ENCODE results near the gene KRTAP4-1. TPM values are rescaled to one million over a fixed set of nuclear protein-coding genes. Genes with fewer than 3 reads are reported as not detected.
A peak's percentile ranks its signal among the peaks of the same experiment; 100 is the strongest.
"Not testable (repeated sequence)": the region's sequence is repeated elsewhere in the genome, so short reads cannot be mapped to it uniquely, and the experiment has no call there.

Gene KRTAP4-1
- total RNA-seq (2014; rRNA removed; shearing (Covaris generic)) = not detected in 2 replicates

- no peak for DNase-seq (ENCODE audit: low read depth)
Measured at GRCh38 chr17:41184480-41184961, at the start of gene KRTAP4-1. KRTAP4-1 (minus strand) TSS chr17:41184911; CDS start chr17:41184854, 57 bp downstream.

GRCh38 chr17:41232399-41233105 lies 47.8 kb upstream of the KRTAP4-1 start, which contains the start of gene KRTAP9-3:
KRTAP9-3 (plus strand) TSS chr17:41232449; CDS start chr17:41232502, 53 bp downstream.
- not testable (repeated sequence) for DNase-seq (ENCODE audit: low read depth)

DNA sequence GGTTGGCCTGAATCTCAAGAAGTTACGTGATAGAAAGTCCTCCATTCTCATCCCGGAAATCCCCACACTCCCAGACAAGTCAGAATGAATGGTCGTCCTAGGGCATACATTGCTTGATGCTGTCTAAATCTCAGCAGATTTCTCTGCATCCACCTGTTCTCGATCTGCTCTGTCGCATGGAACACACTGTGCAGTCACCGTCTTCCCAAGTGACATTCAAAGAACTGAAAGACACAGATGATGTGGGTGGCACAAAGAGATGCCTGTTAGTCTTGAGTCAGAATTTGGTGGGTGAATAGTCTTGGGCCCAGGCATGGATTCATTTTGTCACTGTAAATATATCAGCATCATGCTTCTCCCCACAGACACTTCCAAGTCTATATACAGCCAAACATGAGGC lies 47.0 kb upstream of the KRTAP4-1 start:
- no peak for DNase-seq (ENCODE audit: low read depth)

DNA sequence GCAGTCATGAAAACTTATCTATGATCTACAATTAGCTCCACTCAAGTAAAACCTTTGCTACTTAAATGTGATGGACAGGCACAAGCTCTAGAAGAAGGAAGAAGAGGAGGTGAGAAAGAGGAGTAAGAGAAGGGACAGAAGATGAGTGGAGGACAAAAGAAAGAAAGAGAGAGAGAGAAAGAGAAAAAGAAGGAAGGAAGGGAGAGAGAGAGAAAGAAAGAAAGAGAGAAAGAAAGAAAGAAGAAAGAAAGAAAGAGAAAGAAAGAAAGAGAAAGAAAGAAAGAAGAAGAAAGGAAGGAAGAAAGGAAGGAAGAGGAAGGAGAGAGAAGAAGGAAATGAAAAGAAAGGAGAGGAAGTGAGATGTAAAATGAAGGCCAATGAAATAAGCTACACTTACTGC lies 45.4 kb upstream of the KRTAP4-1 start:
- no peak for DNase-seq (ENCODE audit: low read depth)

GRCh38 chr17:41226598-41227095 lies 41.9 kb upstream of the KRTAP4-1 start, which contains the start of gene KRTAP9-2:
KRTAP9-2 (plus strand) TSS chr17:41226648; CDS start chr17:41226655, 7 bp downstream.
- DNase-seq (ENCODE audit: low read depth) = not testable (repeated sequence)

GRCh38 chr17:41226051-41226450 lies 41.3 kb upstream of the KRTAP4-1 start:
- no peak for DNase-seq (ENCODE audit: low read depth)

DNA sequence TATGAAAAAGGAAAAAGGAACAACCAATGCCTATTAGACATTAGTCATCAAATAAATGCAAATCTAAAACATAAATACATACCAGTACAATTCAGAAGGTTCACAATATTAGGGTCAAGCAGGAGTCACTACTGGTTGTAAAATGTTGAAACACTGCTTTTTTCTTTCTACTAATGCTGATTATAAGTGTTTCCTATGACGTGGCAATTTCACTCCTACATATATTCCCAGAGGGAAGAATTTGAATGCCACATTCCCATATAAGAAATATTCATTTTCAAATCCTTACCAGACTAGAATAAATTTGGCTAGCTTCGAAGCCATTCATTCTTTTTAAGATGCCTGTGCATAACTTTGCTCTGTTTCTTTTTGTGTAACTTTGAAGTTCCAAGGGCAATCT lies 39.1 kb upstream of the KRTAP4-1 start:
- DNase-seq (ENCODE audit: low read depth) = no peak

GRCh38 chr17:41215681-41216080 lies 31.0 kb upstream of the KRTAP4-1 start:
- no peak for DNase-seq (ENCODE audit: low read depth)

DNA sequence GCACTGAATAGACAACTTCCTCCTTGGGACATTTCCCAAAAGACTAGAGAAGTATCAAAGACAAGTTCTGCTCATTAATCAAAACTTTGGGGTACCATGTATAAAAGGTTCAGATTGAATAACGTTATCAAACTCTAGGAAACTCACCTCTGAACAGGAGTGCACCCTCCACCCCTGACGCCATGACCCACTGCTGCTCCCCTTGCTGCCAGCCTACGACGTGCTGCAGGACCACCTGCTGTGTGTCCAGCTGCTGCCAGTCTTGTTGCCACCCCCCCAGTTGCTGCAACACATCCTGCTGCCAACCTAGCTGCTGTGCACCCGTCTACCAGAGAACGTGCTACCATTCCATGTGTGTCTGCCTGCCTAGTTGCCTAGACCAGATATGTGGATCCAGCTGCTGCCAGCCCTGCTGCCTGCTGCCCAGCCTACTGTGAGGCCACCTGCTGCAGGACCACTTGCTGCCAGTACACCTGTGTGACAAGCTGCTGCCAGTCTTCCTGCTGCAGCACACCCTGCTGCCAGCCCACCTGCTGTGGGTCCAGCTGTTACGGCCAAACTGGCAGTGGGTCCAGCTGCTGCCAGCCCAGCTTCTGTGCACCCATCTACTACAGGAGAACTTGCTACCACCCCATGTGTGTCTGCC lies 27.9 kb upstream of the KRTAP4-1 start:
- DNase-seq (ENCODE audit: low read depth) = no peak

- DNase-seq (ENCODE audit: low read depth) = peak; percentile 51
Measured at GRCh38 chr17:41211845-41212466, 27.2 kb upstream of the KRTAP4-1 start.

- no peak for DNase-seq (ENCODE audit: low read depth)
Measured at GRCh38 chr17:41199421-41200078, 14.8 kb upstream of the KRTAP4-1 start.

DNA sequence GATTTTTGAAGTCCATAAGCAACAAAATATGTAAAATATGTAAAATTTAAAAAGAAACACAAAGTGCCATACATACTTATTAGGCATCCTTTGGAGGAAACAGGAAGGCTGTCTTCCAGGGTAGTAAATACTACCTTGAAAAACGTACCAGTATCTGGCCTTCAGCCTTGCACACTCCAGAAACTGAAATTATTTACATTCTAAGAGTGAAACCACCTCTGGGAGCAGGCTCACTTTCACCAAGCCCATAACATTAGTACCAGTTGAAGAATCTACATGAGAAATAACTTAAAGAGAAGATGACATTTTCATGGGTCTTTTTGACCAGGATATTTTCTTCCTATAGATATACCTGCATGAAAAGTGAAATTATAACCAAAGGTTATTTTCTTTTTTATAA lies 11.4 kb upstream of the KRTAP4-1 start:
- DNase-seq (ENCODE audit: low read depth) = no peak

DNA sequence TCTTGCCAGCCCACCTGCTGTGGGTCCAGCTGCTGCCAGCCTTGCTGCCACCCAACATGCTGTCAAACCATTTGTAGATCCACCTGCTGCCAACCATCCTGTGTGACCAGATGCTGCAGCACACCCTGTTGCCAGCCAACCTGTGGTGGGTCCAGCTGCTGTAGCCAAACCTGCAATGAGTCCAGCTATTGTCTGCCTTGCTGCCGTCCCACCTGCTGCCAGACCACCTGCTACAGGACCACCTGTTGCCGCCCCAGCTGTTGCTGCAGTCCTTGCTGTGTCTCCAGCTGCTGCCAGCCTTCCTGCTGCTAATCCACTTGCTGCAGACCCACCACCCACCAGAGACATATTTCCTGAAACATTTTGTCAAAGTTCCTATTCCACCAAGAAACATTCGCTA lies 5.6 kb upstream of the KRTAP4-1 start:
- no peak for DNase-seq (ENCODE audit: low read depth)

DNA sequence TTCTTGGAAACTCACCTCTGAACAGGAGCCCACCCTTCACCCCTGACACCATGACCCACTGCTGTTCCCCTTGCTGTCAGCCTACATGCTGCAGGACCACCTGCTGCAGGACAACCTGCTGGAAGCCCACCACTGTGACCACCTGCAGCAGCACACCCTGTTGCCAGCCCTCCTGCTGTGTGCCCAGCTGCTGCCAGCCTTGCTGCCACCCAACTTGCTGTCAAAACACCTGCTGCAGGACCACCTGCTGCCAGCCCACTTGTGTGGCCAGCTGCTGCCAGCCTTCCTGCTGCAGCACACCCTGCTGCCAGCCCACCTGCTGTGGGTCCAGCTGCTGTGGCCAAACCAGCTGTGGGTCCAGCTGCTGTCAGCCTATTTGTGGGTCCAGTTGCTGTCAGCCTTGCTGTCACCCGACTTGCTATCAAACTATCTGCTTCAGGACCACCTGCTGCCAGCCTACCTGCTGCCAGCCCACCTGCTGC lies 5.2 kb upstream of the KRTAP4-1 start, which contains the start of gene KRTAP9-1:
Gene KRTAP9-1 (plus strand): TSS at position 51 of the 482 bp plus-strand sequence. CDS start 0 bp downstream, at position 51.
- not testable (repeated sequence) for DNase-seq (ENCODE audit: low read depth)

DNA sequence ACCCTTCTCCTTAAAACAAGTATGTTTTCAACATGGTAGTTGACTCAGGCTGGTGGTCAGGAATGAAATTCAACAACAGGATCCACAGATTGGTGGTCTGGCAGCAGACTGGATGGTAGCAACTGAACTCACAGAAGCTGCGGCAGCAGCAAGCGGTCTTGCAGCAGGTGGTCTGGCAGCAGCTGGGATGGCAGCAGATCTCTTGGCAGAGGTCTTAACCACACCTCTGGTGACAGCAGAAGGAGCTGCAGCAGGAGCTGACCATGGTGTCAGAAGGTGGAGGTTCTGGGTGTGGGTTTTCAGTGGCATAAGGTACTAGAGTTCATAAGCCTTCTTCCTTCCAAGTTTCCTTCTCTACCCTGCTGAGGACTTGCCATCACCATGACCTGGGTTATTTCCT lies 2.2 kb upstream of the KRTAP4-1 start:
- DNase-seq (ENCODE audit: low read depth) = no peak

DNA sequence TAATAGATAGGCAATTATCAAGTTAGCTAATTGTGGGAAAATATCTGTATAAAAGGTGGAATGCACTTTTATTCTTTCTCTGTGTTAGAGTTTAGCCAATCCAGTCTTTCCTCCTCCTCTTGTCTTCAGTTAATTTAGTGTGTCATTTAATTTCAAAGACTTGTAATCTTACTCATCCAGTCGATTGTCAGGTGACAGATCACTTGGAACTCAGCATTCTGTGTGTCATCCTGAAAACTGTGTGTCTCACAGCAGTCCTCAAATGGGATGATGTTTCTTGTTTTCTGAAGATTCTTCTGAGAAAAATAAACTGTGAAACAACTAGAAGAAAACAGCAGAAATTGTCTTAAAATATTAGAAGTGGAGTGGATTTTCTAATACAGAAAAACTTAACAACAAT lies 290 bp upstream of the KRTAP4-1 start:
- DNase-seq (ENCODE audit: low read depth) = peak; percentile 9

- DNase-seq (ENCODE audit: low read depth) = peak; percentile 34
Measured at GRCh38 chr17:41178843-41179616, 5.7 kb downstream of the KRTAP4-1 start.

DNA sequence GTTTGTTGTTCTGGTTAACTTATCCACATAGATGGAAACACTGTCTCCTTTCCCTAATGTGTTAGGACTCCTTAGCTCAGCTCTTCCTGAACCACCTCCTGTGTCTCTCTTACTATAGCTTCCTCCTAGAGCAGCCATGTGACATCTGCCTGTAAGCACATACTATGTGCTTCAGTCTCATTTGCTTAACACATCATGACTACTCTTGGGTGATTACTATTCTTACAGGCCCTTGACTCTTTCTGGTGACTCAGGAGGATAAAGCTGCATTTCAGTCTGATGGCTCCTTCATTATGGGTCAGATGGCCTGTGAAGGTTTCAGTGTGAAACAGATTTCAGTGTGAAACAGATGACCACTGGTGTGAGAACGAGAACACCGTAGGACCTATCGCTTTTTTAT lies 6.4 kb downstream of the KRTAP4-1 start:
- DNase-seq (ENCODE audit: low read depth) = peak; percentile 48

DNA sequence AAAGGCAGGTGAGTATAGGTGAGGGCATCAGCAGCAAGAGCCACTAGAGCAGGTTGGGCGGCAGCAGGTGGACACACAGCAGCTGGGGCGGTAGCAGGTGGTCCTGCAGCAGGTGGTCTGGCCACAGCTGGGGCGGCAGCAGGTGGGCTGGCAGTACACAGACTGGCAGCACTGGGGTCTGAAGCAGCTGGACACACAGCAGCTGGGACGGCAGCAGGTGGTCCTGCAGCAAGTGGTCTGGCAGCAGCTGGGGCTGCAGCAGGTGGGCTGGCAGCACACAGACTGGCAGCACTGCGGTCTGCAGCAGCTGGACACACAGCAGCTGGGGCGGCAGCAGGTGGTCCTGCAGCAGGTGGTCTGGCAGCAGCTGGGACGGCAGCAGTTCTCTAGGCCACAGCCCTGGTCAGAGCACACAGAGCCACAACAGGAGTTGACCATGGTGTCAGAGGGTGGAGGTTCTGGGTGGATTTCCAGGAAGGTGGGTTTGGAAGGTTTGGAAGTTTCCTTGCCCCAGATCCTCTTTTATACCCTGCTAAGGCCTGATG lies 6.9 kb downstream of the KRTAP4-1 start, which contains the start of gene KRTAP4-2:
Gene KRTAP4-2 (minus strand): TSS at position 495 of the 545 bp plus-strand sequence. CDS start 57 bp downstream, at position 438.
- no peak for DNase-seq (ENCODE audit: low read depth)

- DNase-seq (ENCODE audit: low read depth) = no peak
Measured at GRCh38 chr17:41176744-41177387, 7.8 kb downstream of the KRTAP4-1 start.
